K562 (cell line): Measurements from ENCODE around the gene FCRLA. TPM values are rescaled to one million over a fixed set of nuclear protein-coding genes. Genes with fewer than 3 reads are reported as not detected.

ENCODE experiments used
- ATF4 ChIP-seq: fragments of 450-650 bp; formaldehyde crosslinking; IDR thresholded peaks from 2 replicates; pipeline ENCODE4 v1.4.0; 2022; ENCODE audit warnings: mild to moderate bottlenecking, moderate library complexity
- CAMTA2 ChIP-seq: fragments of 250-450 bp; sonication (Bioruptor Pico); conservative IDR thresholded peaks from 2 replicates; pipeline ENCODE4 v1.5.1; 2022
- CUX1 ChIP-seq: fragments of 200-800 bp; sonication (Bioruptor generic); IDR thresholded peaks from 2 replicates; pipeline ENCODE4 v1.6.1; 2016; ENCODE audit warnings: missing genetic modification characterization, missing compliant biosample characterization
- ESRRA ChIP-seq: fragments of 450-650 bp; IDR thresholded peaks from 2 replicates; pipeline ENCODE4 v1.6.1; 2014; ENCODE audit warnings: low read depth, mild to moderate bottlenecking, moderate library complexity, borderline replicate concordance
- MIER1 ChIP-seq: fragments of 450-650 bp; IDR thresholded peaks from 2 replicates; pipeline ENCODE4 v1.6.1; 2016; ENCODE audit warnings: antibody characterized with exemption, mild to moderate bottlenecking, low read depth
- NFIX ChIP-seq: fragments of 250-450 bp; sonication (Bioruptor Pico); IDR thresholded peaks from 2 replicates; pipeline ENCODE4 v1.4.0; 2020; ENCODE audit warnings: low read depth, mild to moderate bottlenecking, moderate library complexity
- RB1 ChIP-seq: fragments of 450-650 bp; IDR thresholded peaks from 2 replicates; pipeline ENCODE4 v1.6.1; 2017; ENCODE audit warnings: low read depth, mild to moderate bottlenecking
- RBFOX2 ChIP-seq: fragments of 200-400 bp; formaldehyde crosslinking; IDR thresholded peaks from 2 replicates; pipeline ENCODE4 v1.6.1; 2017; ENCODE audit warnings: low read depth, mild to moderate bottlenecking, low read length, moderate library complexity
- SAP30 ChIP-seq: fragments of 200-600 bp; sonication (generic); IDR thresholded peaks from 2 replicates; pipeline ENCODE4 v1.6.1; 2012; ENCODE audit warnings: borderline replicate concordance, low read depth, mild to moderate bottlenecking, moderate library complexity, low read length, control low read depth, inconsistent platforms; ENCODE audit not compliant: insufficient read depth, poor library complexity, severe bottlenecking
- ZBTB40 ChIP-seq, 2 experiments: fragments of 450-650 bp in 1 of 2; sonication (generic) in 1 of 2; formaldehyde crosslinking in 1 of 2; IDR thresholded peaks; 2 replicates each; pipeline versions ENCODE4 v1.7.1 to v1.9.0; 2016 to 2022; ENCODE audit warnings: inconsistent platforms in 1 of 2, mild to moderate bottlenecking in 1 of 2, missing genetic modification reagents in 1 of 2
- ZNF75A ChIP-seq: fragments of 450-650 bp; formaldehyde crosslinking; IDR thresholded peaks from 2 replicates; pipeline ENCODE4 v1.4.0; 2020; ENCODE audit warnings: mild to moderate bottlenecking
- polyA plus RNA-seq, 8 experiments: library from polyadenylated mRNA; depleted of rRNA in 4 of 8; stranded (reverse) in 5 of 8; unstranded in 3 of 8; fragments of >200 nt; fragmentation: Nextera tagmentation in 2 of 8; fragmentation: Illumina TruSeq in 1 of 8; extraction: Ambion mirVana in 2 of 8; extraction: Trizol in 1 of 8; gene quantifications; 2 replicates each; pipeline versions ENCODE4 v1.2.1 to v1.2.3, GENCODE V29; 2011 to 2014; ENCODE audit warnings: inconsistent platforms in 1 of 8, missing spikeins in 1 of 8
- total RNA-seq, 7 experiments: library from RNA; depleted of rRNA in 6 of 7; stranded (reverse); fragments of >200 nt in 6 of 7; fragmentation: Illumina TruSeq in 2 of 7; extraction: Trizol in 2 of 7; gene quantifications; 2 replicates each; pipeline versions ENCODE4 v1.2.1 to v1.2.3, GENCODE V29; 2011 to 2021; ENCODE audit warnings: low replicate concordance in 1 of 7

FCRLA gene
- total and polyA plus RNA-seq, 9 of the 15 experiments (the other 6 are each of a cell fraction or from before 2014, with no cell fraction given), result 0.09 to 0.84 (median 0.44) TPM

GRCh38 chr1:161726473-161727255 lies 19.6 kb downstream of the FCRLA start (continued):
- TF ChIP-seq ATF4 (no peak), ZBTB40 (IDR thresholded peaks at IDR 0.05) (peak; percentile 69), ZBTB40 (CRISPR knock-in tag; IDR thresholded peaks at IDR 0.05) (peak; percentile 46; the same call in 1 of the 2 replicates), RBFOX2 (peak; percentile 95), CUX1 (CRISPR knock-in tag) (no peak), CAMTA2 (CRISPR knock-in tag) (no peak), MIER1 (no peak), ESRRA (no peak; the same call in 1 of the 2 replicates), SAP30 (peak; percentile 71), NFIX (no peak), ZNF75A (no peak), RB1 (peak; percentile 61; the same call in 1 of the 2 replicates)
